Endodermal cell (in vitro differentiated cells): ENCODE measurements around the gene RAPGEF4. TPM values are rescaled to one million over a fixed set of nuclear protein-coding genes. Genes with fewer than 3 reads are reported as not detected.

ENCODE experiments used
- DNase-seq: peaks from one replicate; pipeline ENCODE4 v3.0.0-alpha.2; 2017
- H3K27ac ChIP-seq: 2 replicates; pipeline ENCODE4 v1.5.1; 2013; ENCODE audit warnings: mild to moderate bottlenecking, low read depth, low read length, moderate library complexity
- H3K27me3 ChIP-seq: 2 replicates; pipeline ENCODE4 v1.6.1; 2013; ENCODE audit warnings: mild to moderate bottlenecking, low read length, moderate library complexity; ENCODE audit not compliant: insufficient read depth, control insufficient read depth, poor library complexity, severe bottlenecking
- H3K36me3 ChIP-seq: 2 replicates; pipeline ENCODE4 v1.7.0; 2013; ENCODE audit warnings: mild to moderate bottlenecking, low read length, moderate library complexity; ENCODE audit not compliant: control insufficient read depth, insufficient read depth
- H3K4me1 ChIP-seq: one replicate; pipeline ENCODE4 v1.7.0; 2013; ENCODE audit warnings: low read length; ENCODE audit not compliant: control insufficient read depth, insufficient read depth
- H3K4me3 ChIP-seq: 2 replicates; pipeline ENCODE4 v1.5.1; 2013; ENCODE audit warnings: mild to moderate bottlenecking, low read length, moderate library complexity
- H3K9ac ChIP-seq: 2 replicates; pipeline ENCODE4 v1.6.1; 2013; ENCODE audit warnings: mild to moderate bottlenecking, low read length, moderate library complexity; ENCODE audit not compliant: poor library complexity, severe bottlenecking; ENCODE audit errors: extremely low read depth
- H3K9me3 ChIP-seq: 2 replicates; pipeline ENCODE4 v1.6.1; 2013; ENCODE audit warnings: mild to moderate bottlenecking, low read length, moderate library complexity; ENCODE audit not compliant: control insufficient read depth
- H3K27ac Mint-ChIP-seq: 2 replicates; pipeline ENCODE4 v1.8.0; 2020; ENCODE audit warnings: mixed read lengths
- H3K27me3 Mint-ChIP-seq: 2 replicates; pipeline ENCODE4 v1.8.0; 2021; ENCODE audit warnings: mild to moderate bottlenecking, mixed read lengths; ENCODE audit not compliant: insufficient read depth
- H3K36me3 Mint-ChIP-seq: 2 replicates; pipeline ENCODE4 v1.8.0; 2020; ENCODE audit warnings: low read depth, mixed read lengths
- H3K4me1 Mint-ChIP-seq: 2 replicates; pipeline ENCODE4 v1.8.0; 2020; ENCODE audit warnings: mixed read lengths
- H3K4me3 Mint-ChIP-seq: 2 replicates; pipeline ENCODE4 v1.8.0; 2020; ENCODE audit warnings: mild to moderate bottlenecking, moderate library complexity, mixed read lengths
- H3K9me3 Mint-ChIP-seq: 2 replicates; pipeline ENCODE4 v1.8.0; 2020; ENCODE audit warnings: mild to moderate bottlenecking, mixed read lengths
- WGBS, 2 experiments: methylation state at CpG; one replicate each; pipeline versions ENCODE4 v1.1.5 to v1.1.7; 2013; ENCODE audit warnings: missing lambda C conversion rate in 2 of 2, mixed read lengths in 1 of 2; ENCODE audit not compliant: insufficient coverage in 1 of 2, insufficient read length in 1 of 2; 5-methylcytosine and 5-hydroxymethylcytosine counted together
- total RNA-seq, 2 donors: library from RNA; stranded (reverse); fragmentation: NEBNext Ultra II Directional in 1 of 2; extraction: Animal tissue kit (Norgen Biotek cat#: 25700) in 1 of 2; gene quantifications; 2 replicates in 1 of 2; 3 replicates in 1 of 2; pipeline ENCODE4 v1.2.1, GENCODE V29; 2021
- TF ChIP-seq, protein P1 (sequence below): fragments of 200-600 bp; sonication (generic); conservative IDR thresholded peaks from 2 replicates; pipeline ENCODE4 v1.5.0; 2021; ENCODE audit warnings: antibody characterized with exemption, mild to moderate bottlenecking

The RAPGEF4 gene
- total RNA-seq, 2 donors from 2014 or later: 0.77 to 0.88 TPM

DNA sequence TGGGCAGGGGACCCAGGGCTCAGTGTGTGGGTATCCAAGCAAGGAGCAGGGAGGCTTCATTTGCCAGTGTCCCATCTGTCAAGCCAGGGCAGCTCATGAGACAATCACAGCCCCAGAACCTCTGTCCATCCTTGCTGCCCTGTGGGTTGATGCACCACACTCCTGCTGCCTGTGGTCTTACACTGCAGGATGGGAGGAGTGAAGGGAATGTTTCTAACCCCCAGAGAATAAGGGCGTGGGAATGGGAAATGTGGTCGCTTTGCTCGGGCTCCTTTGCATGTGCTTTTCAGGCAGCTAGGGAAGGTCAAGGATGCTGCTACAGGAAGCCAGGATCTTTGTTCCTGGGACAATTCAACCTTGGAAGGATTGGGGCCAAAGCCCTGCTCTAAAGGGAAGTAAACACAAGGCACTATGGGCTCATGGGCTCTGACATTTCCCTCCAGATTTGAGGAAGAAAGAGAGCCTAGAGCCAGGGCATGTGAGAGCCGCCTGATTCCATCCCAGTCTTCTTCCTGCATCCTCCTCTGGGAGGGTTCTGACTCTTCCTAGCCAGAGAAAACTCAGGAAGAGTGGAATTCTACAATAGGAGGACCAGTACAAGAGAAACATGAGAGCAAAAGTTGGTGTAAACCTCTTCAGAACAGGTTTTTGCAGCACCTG lies 321.2 kb downstream of the RAPGEF4 start:
- Mint-ChIP-seq H3K27me3 (peaks cover 9% of the 10 kb centered on the region), H3K4me3 (no peak overlapping the region), H3K27ac (no peak overlapping the region), H3K4me1 (peaks cover 8% of the 10 kb centered on the region), H3K9me3 (no peaks in the 10 kb centered on the region), H3K36me3 (no peaks in the 10 kb centered on the region)
- peaks cover 10% of the 10 kb centered on the region for H3K9me3 ChIP-seq
- TF ChIP-seq, protein P1, sequence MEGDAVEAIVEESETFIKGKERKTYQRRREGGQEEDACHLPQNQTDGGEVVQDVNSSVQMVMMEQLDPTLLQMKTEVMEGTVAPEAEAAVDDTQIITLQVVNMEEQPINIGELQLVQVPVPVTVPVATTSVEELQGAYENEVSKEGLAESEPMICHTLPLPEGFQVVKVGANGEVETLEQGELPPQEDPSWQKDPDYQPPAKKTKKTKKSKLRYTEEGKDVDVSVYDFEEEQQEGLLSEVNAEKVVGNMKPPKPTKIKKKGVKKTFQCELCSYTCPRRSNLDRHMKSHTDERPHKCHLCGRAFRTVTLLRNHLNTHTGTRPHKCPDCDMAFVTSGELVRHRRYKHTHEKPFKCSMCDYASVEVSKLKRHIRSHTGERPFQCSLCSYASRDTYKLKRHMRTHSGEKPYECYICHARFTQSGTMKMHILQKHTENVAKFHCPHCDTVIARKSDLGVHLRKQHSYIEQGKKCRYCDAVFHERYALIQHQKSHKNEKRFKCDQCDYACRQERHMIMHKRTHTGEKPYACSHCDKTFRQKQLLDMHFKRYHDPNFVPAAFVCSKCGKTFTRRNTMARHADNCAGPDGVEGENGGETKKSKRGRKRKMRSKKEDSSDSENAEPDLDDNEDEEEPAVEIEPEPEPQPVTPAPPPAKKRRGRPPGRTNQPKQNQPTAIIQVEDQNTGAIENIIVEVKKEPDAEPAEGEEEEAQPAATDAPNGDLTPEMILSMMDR: no peak
- H3K27ac ChIP-seq: no peak overlapping the region
- no peak for DNase-seq
- H3K4me1 ChIP-seq: no peaks in the 10 kb centered on the region
- no peaks in the 10 kb centered on the region for H3K27me3 ChIP-seq
- no peak overlapping the region for H3K9ac ChIP-seq
- H3K36me3 ChIP-seq: no peaks in the 10 kb centered on the region
- WGBS, 2 experiments: 94 to 97% methylated on average over 3 to 4 of the region's 4 CpGs
- no peak overlapping the region for H3K4me3 ChIP-seq

- Mint-ChIP-seq H3K36me3 (no peaks in the 10 kb centered on the region), H3K4me1 (peaks cover 5% of the 10 kb centered on the region), H3K27me3 (peaks cover 9% of the 10 kb centered on the region), H3K4me3 (no peak overlapping the region), H3K9me3 (no peaks in the 10 kb centered on the region), H3K27ac (no peak overlapping the region)
- Histone ChIP-seq H3K27ac (no peak overlapping the region), H3K27me3 (no peaks in the 10 kb centered on the region), H3K36me3 (no peaks in the 10 kb centered on the region), H3K9me3 (peaks cover 10% of the 10 kb centered on the region), H3K4me3 (no peak overlapping the region), H3K4me1 (no peaks in the 10 kb centered on the region), H3K9ac (no peak overlapping the region)
- TF ChIP-seq, protein P1: no peak
- no peak for DNase-seq
Measured at GRCh38 chr2:173058097-173058496, 322.5 kb downstream of the RAPGEF4 start.

- H3K4me1 Mint-ChIP-seq: no peaks in the 10 kb centered on the region
- no peaks in the 10 kb centered on the region for H3K36me3 Mint-ChIP-seq
- DNase-seq: no peak
- H3K9ac ChIP-seq: no peak overlapping the region
- 67 to 85% methylated on average over 2 of the region's 2 CpGs for WGBS, 2 experiments
- no peak overlapping the region for H3K4me3 Mint-ChIP-seq
- H3K27me3 Mint-ChIP-seq: peaks cover 9% of the 10 kb centered on the region
- peaks cover 10% of the 10 kb centered on the region for H3K9me3 ChIP-seq
- TF ChIP-seq, protein P1: no peak
- no peaks in the 10 kb centered on the region for H3K4me1 ChIP-seq
- H3K27ac Mint-ChIP-seq: no peak overlapping the region
- H3K27ac ChIP-seq: no peak overlapping the region
- no peaks in the 10 kb centered on the region for H3K36me3 ChIP-seq
- H3K9me3 Mint-ChIP-seq: no peaks in the 10 kb centered on the region
- H3K27me3 ChIP-seq: no peaks in the 10 kb centered on the region
- H3K4me3 ChIP-seq: no peak overlapping the region
Measured at GRCh38 chr2:173058673-173059072, 323.0 kb downstream of the RAPGEF4 start.
